Fibroblast of pulmonary artery (primary cell): ENCODE results near the gene ANKRD45.
"Not testable (repeated sequence)": the region's sequence is repeated elsewhere in the genome, so short reads cannot be mapped to it uniquely, and the experiment has no call there.

Source experiments
- DNase-seq: peaks from one replicate; pipeline ENCODE4 v3.0.0-alpha.2; 2010; ENCODE audit warnings: low read depth
- H3K4me3 ChIP-seq: replicated peaks from 2 replicates; pipeline ENCODE4 v1.5.1; 2011; ENCODE audit warnings: low read depth, mild to moderate bottlenecking, control low read depth, low read length, moderate library complexity
- CTCF ChIP-seq: IDR thresholded peaks from 2 replicates; pipeline ENCODE4 v1.5.1; 2011; ENCODE audit warnings: mild to moderate bottlenecking, control low read depth, low read length, inconsistent platforms; ENCODE audit errors: missing control alignments

Gene ANKRD45

GRCh38 chr1:173663159-173663558 lies 6.5 kb downstream of the ANKRD45 start:
- H3K4me3 ChIP-seq, result no peak overlapping the region
- DNase-seq, result no peak
- no peak for TF ChIP-seq CTCF

DNA sequence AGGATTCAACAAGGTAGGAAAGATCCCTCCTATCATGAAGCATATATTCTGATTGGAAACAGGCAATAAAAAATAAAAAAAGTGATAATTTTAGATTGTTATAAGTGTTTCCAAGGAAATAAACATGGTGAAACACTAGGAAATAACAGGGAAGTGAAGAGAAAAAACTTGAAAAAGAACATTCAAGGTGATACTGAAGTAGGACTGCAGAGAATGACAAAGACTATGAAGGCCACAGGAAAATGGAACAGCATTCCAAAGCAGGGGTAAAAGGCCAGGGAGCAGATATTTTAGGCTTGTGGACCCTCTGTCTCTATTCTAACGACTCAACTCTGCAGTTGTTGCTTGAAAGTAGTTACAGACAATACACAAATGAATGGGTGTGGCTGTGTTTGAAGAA lies 7.9 kb downstream of the ANKRD45 start:
- no peak overlapping the region for H3K4me3 ChIP-seq
- no peak for DNase-seq
- TF ChIP-seq CTCF, result no peak

DNA sequence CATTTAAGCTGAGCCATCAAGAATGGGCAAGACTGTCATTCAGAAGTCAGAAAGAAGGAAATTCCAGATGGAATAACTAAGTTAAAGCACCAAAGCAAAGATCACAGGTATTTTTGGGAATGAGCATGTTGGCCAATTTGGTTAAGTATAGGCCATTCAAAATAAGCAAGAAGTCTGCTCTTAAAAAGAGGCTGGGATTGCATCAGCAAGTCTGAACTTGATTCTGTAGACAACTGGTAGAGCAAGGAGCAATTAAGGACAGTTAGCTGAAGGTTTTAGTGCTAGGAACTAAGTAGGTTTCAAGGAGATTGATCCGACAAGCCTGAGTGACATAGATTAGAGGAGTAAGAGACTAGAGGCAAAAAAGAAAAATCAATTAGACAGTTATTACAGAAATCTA lies 8.4 kb downstream of the ANKRD45 start:
- H3K4me3 ChIP-seq, result no peak overlapping the region
- no peak for TF ChIP-seq CTCF
- no peak for DNase-seq

- no peak for DNase-seq
- no peak overlapping the region for H3K4me3 ChIP-seq
- TF ChIP-seq CTCF, result no peak
Measured at GRCh38 chr1:173660306-173660705, 9.3 kb downstream of the ANKRD45 start.

DNA sequence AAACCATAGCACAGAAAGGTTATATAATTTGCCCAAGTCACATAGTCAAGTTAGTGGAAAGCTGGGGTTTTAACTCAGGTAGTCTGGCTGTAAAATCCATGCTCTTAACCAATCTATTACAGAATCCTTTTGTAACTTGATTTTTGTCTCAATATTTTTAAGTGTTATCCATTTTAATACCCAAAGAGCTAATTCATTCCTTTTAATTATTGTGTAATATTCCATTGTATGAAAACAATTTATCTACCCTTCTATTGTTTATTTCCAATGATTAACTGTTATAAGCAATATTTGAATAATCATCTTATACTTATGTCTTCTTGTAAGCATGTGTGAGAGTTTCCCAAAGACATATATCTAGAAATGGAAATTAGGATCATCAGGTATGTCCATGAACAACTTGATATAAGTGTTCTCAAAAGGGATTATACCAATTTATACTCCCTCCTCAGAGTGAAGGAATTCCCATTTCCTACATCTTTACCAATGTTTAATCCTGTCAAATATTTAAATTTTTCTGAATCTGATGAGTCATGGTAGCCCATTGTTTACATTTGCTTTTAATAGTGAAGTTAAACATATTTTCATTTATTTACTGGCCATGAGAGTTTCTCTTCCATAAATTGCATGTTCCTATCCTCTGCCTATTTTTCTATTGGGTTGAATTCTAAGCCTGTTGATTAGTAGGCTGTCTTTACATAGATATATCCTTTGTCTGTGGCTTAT lies 20.6 kb downstream of the ANKRD45 start:
- DNase-seq, result no peak
- no peak overlapping the region for H3K4me3 ChIP-seq
- no peak for TF ChIP-seq CTCF

- DNase-seq, result no peak
- TF ChIP-seq CTCF, result no peak
- no peak overlapping the region for H3K4me3 ChIP-seq
Measured at GRCh38 chr1:173646656-173647055, 23.0 kb downstream of the ANKRD45 start.

- not testable (repeated sequence) for H3K4me3 ChIP-seq
- peak; percentile 2 for DNase-seq
Measured at GRCh38 chr1:173642450-173643139, 27.1 kb downstream of the ANKRD45 start.
